ENCODE results near the gene TMCO6. TPM values are rescaled to one million over a fixed set of nuclear protein-coding genes. Genes with fewer than 3 reads are reported as not detected.

TMCO6 gene
- total and polyA plus RNA-seq, 9 of the 15 experiments (the other 6 are each of a cell fraction or from before 2014, with no cell fraction given) = 3.4 to 46.4 (median 16.7) TPM

GRCh38 chr5:140641716-140642115 lies 2.5 kb downstream of the TMCO6 start:
- Histone ChIP-seq H3K27me3 (ENCODE audit: control insufficient read depth in 2 of 2, insufficient read depth in 2 of 2, low read length in 2 of 2) (no peaks in the 10 kb centered on the region; a peak in 1 of 5 replicates), H3K36me3 (ENCODE audit: control insufficient read depth, insufficient read depth, low read length) (peaks cover 58% of the 10 kb centered on the region), H3K4me1 (replicated peaks in 1 of 2; ENCODE audit: control insufficient read depth in 2 of 2, insufficient read depth in 2 of 2, low read length in 2 of 2) (peaks cover 10 to 20% of the 10 kb centered on the region in 2 experiments; a peak in 4 of 5 replicates), H3K9ac (ENCODE audit: insufficient read depth in 1 of 2, low read depth in 2 of 2, low read length in 2 of 2) (peak overlapping the region in 1 of 2 experiments; percentile 64; a peak in 2 of 4 replicates), H4K20me1 (replicated peaks; ENCODE audit: control insufficient read depth, insufficient read depth, low read length) (no peaks in the 10 kb centered on the region; the same call in 1 of the 2 replicates), H3K4me3 (no peak overlapping the region), H3K9me1 (ENCODE audit: control insufficient read depth, insufficient read depth, low read length) (no peaks in the 10 kb centered on the region), H3K4me2 (ENCODE audit: insufficient read depth, low read length) (no peak overlapping the region), H3K79me2 (ENCODE audit: control insufficient read depth, insufficient read depth, low read length) (peaks cover 45% of the 10 kb centered on the region), H2AFZ (ENCODE audit: low read depth, low read length) (no peak overlapping the region), H3K27ac (ENCODE audit: extremely low read depth, low read depth, low read length) (no peak overlapping the region), H3K9me3 (replicated peaks; ENCODE audit: control insufficient read depth, insufficient read depth, low read depth, low read length) (no peaks in the 10 kb centered on the region)
- in situ Hi-C loops (cut with MboI) (loop anchor here (5.0 kb wide), 1 partner anchor 74 kb away; no protein-coding TSS in a partner anchor), intact Hi-C loops (cut with micrococcal nuclease) (no loop called here)
- no peak for DNase-seq (ENCODE audit: extremely low read depth in 1 of 4, low spot score in 3 of 4)
- ChIA-PET CTCF (ENCODE audit: low intra/inter-chr PET ratio) (no interaction called here), POLR2A (interaction anchor here (0.7 to 1.9 kb wide), 8 partner anchors 11 to 283 kb away, joined by 3 to 10 read pairs (median 4); partner anchors contain the start of genes EIF4EBP3, HARS1, HARS2 and ZMAT2)
- no TSS peak for BruUV-seq (replicated peaks)
- FAIRE-seq = no peak
- ATAC-seq = no peak
- 92% methylated on average over 6 of the region's 8 CpGs for WGBS (ENCODE audit: insufficient coverage, low coverage, missing lambda C conversion rate)
- TF ChIP-seq, protein P1, sequence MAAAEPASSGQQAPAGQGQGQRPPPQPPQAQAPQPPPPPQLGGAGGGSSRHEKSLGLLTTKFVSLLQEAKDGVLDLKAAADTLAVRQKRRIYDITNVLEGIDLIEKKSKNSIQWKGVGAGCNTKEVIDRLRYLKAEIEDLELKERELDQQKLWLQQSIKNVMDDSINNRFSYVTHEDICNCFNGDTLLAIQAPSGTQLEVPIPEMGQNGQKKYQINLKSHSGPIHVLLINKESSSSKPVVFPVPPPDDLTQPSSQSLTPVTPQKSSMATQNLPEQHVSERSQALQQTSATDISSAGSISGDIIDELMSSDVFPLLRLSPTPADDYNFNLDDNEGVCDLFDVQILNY (CRISPR knock-in tag; IDR thresholded peaks at IDR 0.05) = no peak
- TF ChIP-seq TAL1 (IDR thresholded peaks at IDR 0.05) = no peak
- TF ChIP-seq DDX20 (tag; IDR thresholded peaks at IDR 0.05; ENCODE audit: low read depth) = no peak
- TF ChIP-seq, protein P2, sequence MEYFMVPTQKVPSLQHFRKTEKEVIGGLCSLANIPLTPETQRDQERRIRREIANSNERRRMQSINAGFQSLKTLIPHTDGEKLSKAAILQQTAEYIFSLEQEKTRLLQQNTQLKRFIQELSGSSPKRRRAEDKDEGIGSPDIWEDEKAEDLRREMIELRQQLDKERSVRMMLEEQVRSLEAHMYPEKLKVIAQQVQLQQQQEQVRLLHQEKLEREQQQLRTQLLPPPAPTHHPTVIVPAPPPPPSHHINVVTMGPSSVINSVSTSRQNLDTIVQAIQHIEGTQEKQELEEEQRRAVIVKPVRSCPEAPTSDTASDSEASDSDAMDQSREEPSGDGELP (CRISPR knock-in tag; IDR thresholded peaks at IDR 0.05; ENCODE audit: borderline replicate concordance) = no peak
- no peak for TF ChIP-seq ZNF318 (IDR thresholded peaks at IDR 0.05; ENCODE audit: borderline replicate concordance in 1 of 2, low read depth in 1 of 2)
- no peak for TF ChIP-seq ARNT (IDR thresholded peaks at IDR 0.05)
- no peak for TF ChIP-seq MLX (CRISPR knock-in tag; conservative IDR thresholded peaks at IDR 0.05)

All from K562 (cell line).